Measurements from ENCODE around the gene RALGAPA1.

Gene RALGAPA1

DNA sequence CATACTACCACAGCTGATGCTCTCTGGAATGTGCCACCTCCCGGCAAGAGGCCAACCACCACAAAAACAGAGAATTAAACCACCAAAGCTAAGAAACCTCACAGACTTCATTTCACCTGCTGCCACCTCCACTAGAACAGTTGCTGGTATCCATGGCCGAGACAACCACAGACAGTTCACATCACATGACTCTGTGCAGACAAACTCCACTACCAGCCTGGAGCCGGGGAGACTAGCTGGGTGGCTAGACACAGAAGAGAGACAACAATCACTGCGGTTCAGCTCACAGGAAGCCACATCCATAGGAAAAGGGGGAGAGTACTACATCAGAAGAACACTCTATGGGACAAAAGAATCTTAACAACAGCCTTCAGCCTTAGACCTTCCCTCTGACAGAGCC, 78.2 kb downstream of the RALGAPA1 start:
- TF ChIP-seq CTCF (IDR thresholded peaks at IDR 0.05; ENCODE audit: low read depth, low read length): no peak
- DNase-seq (ENCODE audit: extremely low read depth, low read depth): no peak

- TF ChIP-seq CTCF (IDR thresholded peaks at IDR 0.05; ENCODE audit: low read depth, low read length): no peak
These were observed 81.3 kb downstream of the RALGAPA1 start for GRCh38 chr14:35727764-35728163.

DNA sequence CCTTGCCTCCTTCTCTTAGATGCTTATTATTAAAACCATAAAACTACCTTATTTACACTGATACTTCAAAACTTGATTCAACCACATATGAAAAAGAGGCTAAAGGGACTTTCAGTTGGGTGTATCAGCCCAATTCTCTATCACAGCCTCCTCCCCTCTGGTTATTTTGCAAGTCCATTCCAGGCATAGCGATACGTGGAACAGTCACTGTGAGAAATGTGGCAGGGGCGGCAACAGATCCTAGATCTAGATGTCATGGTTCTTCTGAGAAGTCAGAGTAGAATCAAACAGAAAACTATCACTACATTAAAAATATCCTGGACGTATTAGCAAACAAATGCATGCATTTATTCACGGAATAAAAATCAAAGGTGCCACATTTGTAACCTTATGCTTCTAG, 83.2 kb downstream of the RALGAPA1 start:
- no peak for DNase-seq (ENCODE audit: extremely low read depth, low read depth)

More at GRCh38 chr14:35727764-35728163, 81.3 kb downstream of the RALGAPA1 start:
- DNase-seq (ENCODE audit: extremely low read depth, low read depth): no peak

DNA sequence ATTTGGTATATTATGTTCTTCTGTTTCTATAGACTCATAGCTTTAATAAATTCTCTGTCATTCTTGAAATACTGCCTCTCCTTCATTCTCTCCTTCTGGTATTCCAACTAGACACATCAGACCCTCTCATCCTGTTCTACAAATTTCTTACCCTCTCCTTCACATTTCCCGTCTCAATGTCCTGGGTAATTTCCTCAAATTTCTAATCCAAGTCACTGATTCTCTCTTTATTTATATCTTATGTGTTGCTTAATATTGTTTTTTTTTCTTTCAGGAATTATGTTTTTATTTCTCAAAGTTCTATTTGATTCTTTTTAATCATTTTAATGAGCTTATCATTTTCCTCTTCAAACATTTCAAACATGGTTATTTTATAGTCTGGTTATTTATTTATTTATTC, 94.0 kb downstream of the RALGAPA1 start:
- TF ChIP-seq CTCF (IDR thresholded peaks at IDR 0.05; ENCODE audit: low read depth, low read length): no peak

More for the DNA sequence above, 83.2 kb downstream of the RALGAPA1 start:
- no peak for TF ChIP-seq CTCF (IDR thresholded peaks at IDR 0.05; ENCODE audit: low read depth, low read length)

GRCh38 chr14:35712466-35712865, 96.6 kb downstream of the RALGAPA1 start:
- no peak for DNase-seq (ENCODE audit: extremely low read depth, low read depth)
- TF ChIP-seq CTCF (IDR thresholded peaks at IDR 0.05; ENCODE audit: low read depth, low read length): no peak

More for the DNA sequence above, 94.0 kb downstream of the RALGAPA1 start:
- DNase-seq (ENCODE audit: extremely low read depth, low read depth): no peak

DNA sequence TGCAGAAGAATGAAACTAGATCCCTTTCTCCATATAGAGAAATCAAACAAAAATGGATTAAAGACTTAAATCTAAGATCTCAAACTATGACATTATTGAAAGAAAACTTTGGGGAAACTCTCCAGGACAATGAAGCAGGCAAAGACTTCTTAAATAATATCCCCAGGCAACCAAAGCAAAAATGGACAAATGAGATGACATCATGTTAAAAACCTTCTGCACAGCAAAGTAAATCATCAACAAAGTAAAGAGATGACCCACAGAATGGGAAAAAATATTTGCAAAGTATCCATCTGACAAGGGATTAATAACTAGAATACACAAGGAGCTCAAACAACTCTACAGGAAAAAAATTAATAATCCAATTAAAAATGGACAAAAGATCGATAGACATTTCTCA, 101.0 kb downstream of the RALGAPA1 start:
- DNase-seq (ENCODE audit: extremely low read depth, low read depth): no peak
- TF ChIP-seq CTCF (IDR thresholded peaks at IDR 0.05; ENCODE audit: low read depth, low read length): no peak

GRCh38 chr14:35705636-35706035, 103.5 kb downstream of the RALGAPA1 start:
- TF ChIP-seq CTCF (IDR thresholded peaks at IDR 0.05; ENCODE audit: low read depth, low read length): no peak
- DNase-seq (ENCODE audit: extremely low read depth, low read depth): no peak
